Keratinocyte (primary cell): ENCODE results near the gene PPM1H.

Experiments used
- CTCF ChIP-seq, 3 experiments: IDR thresholded peaks in 1 of 3; conservative IDR thresholded peaks in 1 of 3; optimal IDR thresholded peaks in 1 of 3; 2 replicates in 2 of 3; 3 replicates in 1 of 3; pipeline versions ENCODE3 to v1.5.1; 2011; ENCODE audit warnings: low read length in 3 of 3, mild to moderate bottlenecking in 3 of 3, moderate library complexity in 2 of 3, control low read depth in 1 of 3, inconsistent platforms in 1 of 3; ENCODE audit not compliant: insufficient read depth in 2 of 3; ENCODE audit errors: extremely low read depth in 1 of 3
- EZH2 ChIP-seq: IDR thresholded peaks from one replicate; pipeline ENCODE4 v1.6.1; 2012; ENCODE audit warnings: inconsistent platforms, mild to moderate bottlenecking, low read length, moderate library complexity

- TF ChIP-seq CTCF (optimal IDR thresholded peaks at IDR 0.05 in 1 of 3, IDR thresholded peaks at IDR 0.05 in 1 of 3, conservative IDR thresholded peaks at IDR 0.05 in 1 of 3; ENCODE audit: extremely low read depth in 1 of 3, insufficient read depth in 2 of 3, low read length in 3 of 3), result peak in 1 of 3 experiments; percentile 8
- no peak for TF ChIP-seq EZH2
Observed at GRCh38 chr12:62983594-62983993, 48.6 kb upstream of the PPM1H start.
